Fibroblast of skin of left quadriceps (primary cell): ENCODE data around the gene EDN1.

Experiments
- DNase-seq, 2 experiments: peaks; one replicate each; pipeline ENCODE4 v3.0.0-alpha.2; 2013; ENCODE audit warnings: low read depth in 2 of 2

EDN1 gene

GRCh38 chr6:12270551-12271230 lies 19.5 kb upstream of the EDN1 start:
- DNase-seq: no peak

GRCh38 chr6:12271594-12271993 lies 18.6 kb upstream of the EDN1 start:
- no peak for DNase-seq

GRCh38 chr6:12271997-12272396 lies 18.2 kb upstream of the EDN1 start:
- no peak for DNase-seq

- DNase-seq: no peak
Measured at GRCh38 chr6:12275107-12275506, 15.1 kb upstream of the EDN1 start.

GRCh38 chr6:12276930-12277315 lies 13.2 kb upstream of the EDN1 start:
- no peak for DNase-seq

- DNase-seq: no peak
Measured at GRCh38 chr6:12277386-12277785, 12.8 kb upstream of the EDN1 start.

- no peak for DNase-seq
Measured at GRCh38 chr6:12278915-12279314, 11.2 kb upstream of the EDN1 start.

- DNase-seq: no peak
Measured at GRCh38 chr6:12279322-12280091, 10.7 kb upstream of the EDN1 start.

- DNase-seq: no peak
Measured at GRCh38 chr6:12280458-12280857, 9.7 kb upstream of the EDN1 start.

GRCh38 chr6:12280902-12281301 lies 9.3 kb upstream of the EDN1 start:
- no peak for DNase-seq

- DNase-seq: no peak
Measured at GRCh38 chr6:12283904-12284303, 6.3 kb upstream of the EDN1 start.

- peak; percentile 93 for DNase-seq
Measured at GRCh38 chr6:12286373-12287110, 3.6 kb upstream of the EDN1 start.

GRCh38 chr6:12288211-12288618 lies 1.9 kb upstream of the EDN1 start:
- no peak for DNase-seq

- DNase-seq: no peak
Measured at GRCh38 chr6:12288914-12289313, 1.2 kb upstream of the EDN1 start.

- no peak for DNase-seq
Measured at GRCh38 chr6:12289365-12289919, 719 bp upstream of the EDN1 start.

- no peak for DNase-seq
Measured at GRCh38 chr6:12291071-12291838, 1.1 kb downstream of the EDN1 start.

- no peak for DNase-seq
Measured at GRCh38 chr6:12291839-12292604, 1.9 kb downstream of the EDN1 start.

- DNase-seq: no peak
Measured at GRCh38 chr6:12293235-12293930, 3.2 kb downstream of the EDN1 start.

GRCh38 chr6:12293931-12294807 lies 4.0 kb downstream of the EDN1 start:
- DNase-seq: no peak
